Stimulated activated naive CD8-positive, alpha-beta T cell treated with anti-CD3 and anti-CD28 coated beads, Interleukin-15, amount 100 ng/mL, for 72 hours (primary cell): ENCODE measurements around the gene JMY.

Source experiments
- ATAC-seq: fragments of 150-1000 bp; cut with Tn5 transposase; 2 replicates; pipeline ENCODE4 v1.10.0; 2021; ENCODE audit warnings: mild to moderate bottlenecking, moderate library complexity
- DNase-seq, 2 donors: peaks; one replicate each; pipeline ENCODE4 v3.0.0; 2021 to 2022
- H3K27ac Mint-ChIP-seq, 2 donors: one replicate each; pipeline ENCODE4 v1.8.0; 2022; ENCODE audit warnings: mild to moderate bottlenecking in 2 of 2, mixed read lengths in 2 of 2, moderate library complexity in 2 of 2
- H3K27me3 Mint-ChIP-seq: one replicate; pipeline ENCODE4 v1.8.0; 2022; ENCODE audit warnings: mixed read lengths
- H3K4me1 Mint-ChIP-seq: one replicate; pipeline ENCODE4 v1.8.0; 2022; ENCODE audit warnings: mild to moderate bottlenecking, mixed read lengths
- H3K4me3 Mint-ChIP-seq, 2 donors: one replicate each; pipeline ENCODE4 v1.8.0; 2022; ENCODE audit warnings: mild to moderate bottlenecking in 2 of 2, mixed read lengths in 2 of 2, moderate library complexity in 1 of 2
- H3K9me3 Mint-ChIP-seq, 2 donors: one replicate each; pipeline ENCODE4 v1.8.0; 2022; ENCODE audit warnings: mixed read lengths in 2 of 2

The JMY gene

GRCh38 chr5:79257314-79257713 is 21.4 kb downstream of the JMY start:
- H3K9me3 Mint-ChIP-seq: peaks cover 0 to 7% of the 10 kb centered on the region in 2 donors
- no peak for DNase-seq
- H3K4me1 Mint-ChIP-seq: peaks cover 60% of the 10 kb centered on the region
- H3K27me3 Mint-ChIP-seq: no peaks in the 10 kb centered on the region
- H3K4me3 Mint-ChIP-seq: no peak overlapping the region
- no peak overlapping the region for H3K27ac Mint-ChIP-seq
- ATAC-seq: no peak

- Mint-ChIP-seq H3K27me3 (no peaks in the 10 kb centered on the region), H3K9me3 (no peaks in the 10 kb centered on the region), H3K27ac (no peak overlapping the region), H3K4me3 (no peak overlapping the region), H3K4me1 (peaks cover 60% of the 10 kb centered on the region)
- no peak for DNase-seq
- ATAC-seq: no peak
These were observed 22.9 kb downstream of the JMY start for GRCh38 chr5:79258801-79259200.

GRCh38 chr5:79259383-79259782 is 23.5 kb downstream of the JMY start:
- H3K4me1 Mint-ChIP-seq: peaks cover 55% of the 10 kb centered on the region

GRCh38 chr5:79259810-79260209 is 23.9 kb downstream of the JMY start:
- H3K9me3 Mint-ChIP-seq: no peaks in the 10 kb centered on the region
- no peak overlapping the region for H3K27ac Mint-ChIP-seq
- DNase-seq: no peak
- H3K27me3 Mint-ChIP-seq: no peaks in the 10 kb centered on the region
- H3K4me3 Mint-ChIP-seq: no peak overlapping the region
- peaks cover 51% of the 10 kb centered on the region for H3K4me1 Mint-ChIP-seq
- no peak for ATAC-seq

More at GRCh38 chr5:79259383-79259782, 23.5 kb downstream of the JMY start:
- Mint-ChIP-seq H3K9me3 (no peaks in the 10 kb centered on the region), H3K27me3 (no peaks in the 10 kb centered on the region), H3K27ac (peak overlapping the region in 1 of 2 donors; percentile 34), H3K4me3 (no peak overlapping the region)
- DNase-seq (no peak), ATAC-seq (no peak)

- Mint-ChIP-seq H3K4me1 (peaks cover 40% of the 10 kb centered on the region), H3K4me3 (peak overlapping the region in 1 of 2 donors; percentile 44), H3K9me3 (no peaks in the 10 kb centered on the region), H3K27ac (peak overlapping the region in 1 of 2 donors; percentile 79), H3K27me3 (no peaks in the 10 kb centered on the region)
- peak; percentile 84 for ATAC-seq
- DNase-seq: no peak
These were observed 26.0 kb downstream of the JMY start for GRCh38 chr5:79261897-79262296.

- Mint-ChIP-seq H3K4me3 (peak overlapping the region; percentile 23 to 24), H3K4me1 (peaks cover 45% of the 10 kb centered on the region), H3K27me3 (no peaks in the 10 kb centered on the region), H3K27ac (no peak overlapping the region), H3K9me3 (no peaks in the 10 kb centered on the region)
- peak; percentile 66 for ATAC-seq
- no peak for DNase-seq
These were observed 27.4 kb downstream of the JMY start for GRCh38 chr5:79263290-79263689.

GRCh38 chr5:79267180-79267579 is 31.2 kb downstream of the JMY start:
- Mint-ChIP-seq H3K9me3 (peaks cover 6 to 10% of the 10 kb centered on the region in 2 donors), H3K4me3 (no peak overlapping the region), H3K27ac (no peak overlapping the region), H3K27me3 (no peaks in the 10 kb centered on the region), H3K4me1 (peaks cover 45% of the 10 kb centered on the region)
- DNase-seq: no peak
- no peak for ATAC-seq

- ATAC-seq: no peak
- Mint-ChIP-seq H3K27me3 (no peaks in the 10 kb centered on the region), H3K4me1 (peaks cover 41% of the 10 kb centered on the region), H3K4me3 (no peak overlapping the region), H3K27ac (no peak overlapping the region), H3K9me3 (peaks cover 8 to 11% of the 10 kb centered on the region in 2 donors)
- no peak for DNase-seq
These were observed 33.8 kb downstream of the JMY start for GRCh38 chr5:79269733-79270166.

GRCh38 chr5:79273341-79273740 is 37.4 kb downstream of the JMY start:
- Mint-ChIP-seq H3K27me3 (no peaks in the 10 kb centered on the region), H3K27ac (peak overlapping the region in 1 of 2 donors; percentile 42), H3K4me3 (no peak overlapping the region), H3K4me1 (peaks cover 42% of the 10 kb centered on the region), H3K9me3 (peaks cover 8 to 11% of the 10 kb centered on the region in 2 donors)
- ATAC-seq (no peak), DNase-seq (no peak)

GRCh38 chr5:79284846-79285245 is 48.9 kb downstream of the JMY start:
- Mint-ChIP-seq H3K27ac (no peak overlapping the region), H3K4me1 (peaks cover 33% of the 10 kb centered on the region), H3K27me3 (no peaks in the 10 kb centered on the region), H3K9me3 (no peaks in the 10 kb centered on the region), H3K4me3 (no peak overlapping the region)
- DNase-seq: no peak
- ATAC-seq: no peak

- ATAC-seq: no peak
- Mint-ChIP-seq H3K27ac (no peak overlapping the region), H3K27me3 (no peaks in the 10 kb centered on the region)
These were observed 49.4 kb downstream of the JMY start for GRCh38 chr5:79285285-79285684.

GRCh38 chr5:79285833-79286232 is 49.9 kb downstream of the JMY start:
- H3K9me3 Mint-ChIP-seq: no peaks in the 10 kb centered on the region
- no peak overlapping the region for H3K4me3 Mint-ChIP-seq
- ATAC-seq: no peak
- no peak for DNase-seq
- peaks cover 33% of the 10 kb centered on the region for H3K4me1 Mint-ChIP-seq
- no peak overlapping the region for H3K27ac Mint-ChIP-seq
- no peaks in the 10 kb centered on the region for H3K27me3 Mint-ChIP-seq

More at GRCh38 chr5:79285285-79285684, 49.4 kb downstream of the JMY start:
- Mint-ChIP-seq H3K4me3 (no peak overlapping the region), H3K9me3 (no peaks in the 10 kb centered on the region), H3K4me1 (peaks cover 33% of the 10 kb centered on the region)
- DNase-seq: no peak

- Mint-ChIP-seq H3K27me3 (no peaks in the 10 kb centered on the region), H3K27ac (no peak overlapping the region), H3K4me3 (no peak overlapping the region), H3K9me3 (no peaks in the 10 kb centered on the region), H3K4me1 (peaks cover 33% of the 10 kb centered on the region)
- ATAC-seq: no peak
- no peak for DNase-seq
These were observed 51.4 kb downstream of the JMY start for GRCh38 chr5:79287380-79287779.

GRCh38 chr5:79287907-79288306 is 52.0 kb downstream of the JMY start:
- Mint-ChIP-seq H3K27me3 (no peaks in the 10 kb centered on the region), H3K27ac (peak overlapping the region in 1 of 2 donors; percentile 22), H3K9me3 (no peaks in the 10 kb centered on the region), H3K4me3 (no peak overlapping the region), H3K4me1 (peaks cover 33% of the 10 kb centered on the region)
- DNase-seq: no peak
- peak; percentile 33 for ATAC-seq

- no peak overlapping the region for H3K4me3 Mint-ChIP-seq
- ATAC-seq: no peak
- no peak for DNase-seq
- no peaks in the 10 kb centered on the region for H3K9me3 Mint-ChIP-seq
- no peaks in the 10 kb centered on the region for H3K4me1 Mint-ChIP-seq
- H3K27ac Mint-ChIP-seq: no peak overlapping the region
- no peaks in the 10 kb centered on the region for H3K27me3 Mint-ChIP-seq
These were observed 59.1 kb downstream of the JMY start for GRCh38 chr5:79295029-79295428.

GRCh38 chr5:79297661-79298060 is 61.7 kb downstream of the JMY start:
- ATAC-seq: no peak
- no peaks in the 10 kb centered on the region for H3K27me3 Mint-ChIP-seq
- no peak overlapping the region for H3K4me3 Mint-ChIP-seq
- H3K27ac Mint-ChIP-seq: no peak overlapping the region
- no peaks in the 10 kb centered on the region for H3K4me1 Mint-ChIP-seq
- DNase-seq: no peak
- no peaks in the 10 kb centered on the region for H3K9me3 Mint-ChIP-seq

- H3K9me3 Mint-ChIP-seq: no peaks in the 10 kb centered on the region
- ATAC-seq (no peak), DNase-seq (no peak)
- H3K4me3 Mint-ChIP-seq: no peak overlapping the region
- no peaks in the 10 kb centered on the region for H3K27me3 Mint-ChIP-seq
- no peaks in the 10 kb centered on the region for H3K4me1 Mint-ChIP-seq
- H3K27ac Mint-ChIP-seq: no peak overlapping the region
These were observed 65.2 kb downstream of the JMY start for GRCh38 chr5:79301046-79301712.
